ENCODE measurements around the gene MMEL1.

Gene MMEL1

DNA sequence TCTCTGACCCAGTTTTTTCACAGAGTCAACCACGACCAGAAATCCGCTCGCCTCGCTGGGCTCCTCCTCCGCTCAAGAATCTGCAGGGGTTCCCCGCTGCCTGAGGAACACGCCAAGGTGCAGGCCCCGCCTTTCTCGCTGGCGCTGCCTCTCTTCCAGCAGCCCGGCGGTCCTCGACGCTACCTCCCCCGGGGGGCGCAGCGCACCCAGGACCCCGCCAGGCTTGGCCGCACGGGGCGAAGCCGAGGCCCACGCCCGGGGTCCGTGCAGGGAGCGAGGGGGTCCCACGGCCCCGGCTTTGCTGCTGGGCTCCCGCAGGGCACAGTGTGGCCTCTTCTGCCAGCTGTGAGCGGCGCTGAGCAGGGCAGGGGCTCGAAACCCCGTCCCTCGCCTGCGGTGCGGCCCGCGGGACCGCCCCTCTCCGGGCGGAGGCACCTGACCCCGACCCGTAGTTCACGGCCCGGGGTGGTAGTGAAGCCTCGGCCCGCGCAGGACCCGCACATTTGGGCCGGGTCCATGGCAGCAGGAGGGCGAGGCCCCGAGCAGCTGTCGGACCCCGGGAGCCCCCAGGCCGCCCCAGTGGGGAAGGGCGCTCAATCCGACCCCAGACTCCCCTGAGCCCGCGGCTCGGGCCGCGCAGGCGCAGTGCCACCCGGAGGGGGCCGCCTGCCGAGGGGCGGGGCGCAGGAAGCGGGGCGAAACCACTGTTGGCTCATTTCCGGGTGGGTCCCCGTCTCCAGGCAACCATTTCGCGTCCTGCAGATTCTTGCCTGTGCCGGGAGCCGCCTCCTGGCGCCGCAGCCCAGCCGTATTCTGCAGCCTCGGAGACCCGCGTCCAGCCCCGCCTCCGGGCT is 10.0 kb upstream of the MMEL1 start:
- peak; percentile 95 for DNase-seq (ENCODE audit: low spot score)

DNA sequence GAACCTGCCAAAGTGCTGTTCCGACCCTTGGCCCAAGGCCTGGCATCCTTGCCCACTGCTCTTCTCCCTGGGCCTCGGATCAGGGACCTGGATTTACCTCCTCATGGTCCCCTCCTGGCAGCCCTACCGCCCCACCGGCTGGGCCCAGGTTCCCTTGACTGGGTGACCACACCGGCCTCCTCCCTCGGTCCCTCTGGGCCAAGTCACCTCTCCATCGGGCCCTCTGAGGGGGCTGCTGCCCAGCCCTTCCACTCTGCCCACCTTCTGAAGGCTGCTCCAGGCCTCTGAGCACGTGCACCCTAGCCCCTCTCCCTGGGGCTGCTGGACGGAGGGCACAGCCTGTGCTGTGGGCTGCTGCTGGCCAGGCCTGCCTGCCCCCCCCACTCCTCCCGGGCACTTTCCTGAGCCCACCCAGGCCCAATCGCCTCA is 9.3 kb upstream of the MMEL1 start:
- no peak for DNase-seq (ENCODE audit: low spot score)

- no peak for DNase-seq (ENCODE audit: low spot score)
Measured at GRCh38 chr1:2641381-2642130, 8.7 kb upstream of the MMEL1 start.

GRCh38 chr1:2640626-2641025 is 7.8 kb upstream of the MMEL1 start:
- no peak for DNase-seq (ENCODE audit: low spot score)

GRCh38 chr1:2639607-2640521 is 7.0 kb upstream of the MMEL1 start:
- DNase-seq (ENCODE audit: low spot score) = no peak

- DNase-seq (ENCODE audit: low spot score) = no peak
Measured at GRCh38 chr1:2639203-2639602, 6.4 kb upstream of the MMEL1 start.

GRCh38 chr1:2638466-2639115 is 5.8 kb upstream of the MMEL1 start:
- no peak for DNase-seq (ENCODE audit: low spot score)

DNA sequence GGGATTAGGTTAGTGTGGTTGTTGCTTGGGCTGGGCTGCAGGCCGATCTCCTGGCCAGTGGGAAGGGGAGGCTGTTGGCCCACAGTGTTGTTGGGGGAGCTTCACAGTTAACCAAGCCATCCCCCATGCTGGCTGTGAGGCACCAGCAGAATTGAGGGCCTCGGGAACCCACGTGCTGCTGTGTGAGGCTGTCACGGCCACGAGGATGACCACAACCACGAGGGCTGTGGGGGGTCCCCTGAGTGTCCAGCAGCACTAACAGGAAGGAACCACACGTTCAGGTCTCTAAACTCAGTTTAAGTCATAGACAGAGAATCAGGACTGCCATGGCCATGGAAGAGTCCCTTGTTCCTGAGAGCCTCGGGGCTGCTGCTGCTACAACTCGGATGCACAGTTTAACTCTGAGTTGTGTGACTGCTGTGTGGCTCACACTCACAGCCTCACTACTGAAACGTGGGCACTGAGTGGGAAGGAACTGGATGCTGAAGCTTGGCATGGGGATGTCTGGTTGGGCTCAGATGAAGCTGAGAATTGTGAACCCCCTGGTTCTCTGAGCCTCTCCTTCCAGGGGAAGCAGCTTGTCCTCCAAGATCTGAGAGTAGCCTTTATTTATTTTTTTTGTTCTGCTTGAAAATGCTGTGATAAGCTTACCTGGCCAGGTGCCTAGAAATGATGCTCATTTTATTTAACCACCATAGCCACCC is 4.8 kb upstream of the MMEL1 start:
- no peak for DNase-seq (ENCODE audit: low spot score)

GRCh38 chr1:2636733-2637132 is 3.9 kb upstream of the MMEL1 start:
- DNase-seq (ENCODE audit: low spot score) = no peak

DNA sequence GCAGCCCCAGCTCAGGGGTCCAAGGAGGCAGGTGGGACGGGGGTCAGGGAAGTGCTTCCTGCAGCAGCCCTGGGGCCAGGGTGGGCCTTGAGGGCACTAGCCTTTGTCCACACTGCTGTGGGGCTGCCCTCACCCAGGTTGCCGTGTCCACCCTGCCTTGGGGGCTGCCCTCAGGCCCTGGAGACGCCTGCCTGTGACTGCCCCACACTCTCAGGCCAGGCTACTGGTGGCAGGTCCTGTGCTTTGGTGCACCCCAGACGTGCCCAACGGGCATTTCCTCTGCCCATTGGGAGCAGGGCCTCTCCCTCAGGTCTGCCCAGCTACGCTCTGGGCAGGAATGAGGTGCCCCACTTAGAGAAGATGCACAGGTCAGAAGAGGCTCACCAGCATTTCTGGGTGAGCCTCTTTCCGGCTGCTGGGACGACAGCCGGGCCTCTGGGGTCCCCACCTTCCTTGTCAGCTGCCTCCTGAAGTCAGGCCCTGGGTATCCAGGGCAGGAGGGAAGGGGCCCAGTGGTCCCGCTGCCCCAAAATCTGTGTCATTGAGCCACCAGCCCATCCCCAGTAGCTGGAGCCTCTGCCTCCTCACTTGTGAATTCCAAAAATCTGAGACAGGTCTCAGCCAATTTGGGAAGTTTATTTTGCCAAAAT is 2.7 kb upstream of the MMEL1 start:
- DNase-seq (ENCODE audit: low spot score) = no peak

- DNase-seq (ENCODE audit: low spot score) = no peak
Measured at GRCh38 chr1:2633936-2634491, 1.2 kb upstream of the MMEL1 start.

GRCh38 chr1:2633366-2633935 is 635 bp upstream of the MMEL1 start:
- DNase-seq (ENCODE audit: low spot score) = no peak

- DNase-seq (ENCODE audit: low spot score) = no peak
Measured at GRCh38 chr1:2632051-2632430, 775 bp downstream of the MMEL1 start.

DNA sequence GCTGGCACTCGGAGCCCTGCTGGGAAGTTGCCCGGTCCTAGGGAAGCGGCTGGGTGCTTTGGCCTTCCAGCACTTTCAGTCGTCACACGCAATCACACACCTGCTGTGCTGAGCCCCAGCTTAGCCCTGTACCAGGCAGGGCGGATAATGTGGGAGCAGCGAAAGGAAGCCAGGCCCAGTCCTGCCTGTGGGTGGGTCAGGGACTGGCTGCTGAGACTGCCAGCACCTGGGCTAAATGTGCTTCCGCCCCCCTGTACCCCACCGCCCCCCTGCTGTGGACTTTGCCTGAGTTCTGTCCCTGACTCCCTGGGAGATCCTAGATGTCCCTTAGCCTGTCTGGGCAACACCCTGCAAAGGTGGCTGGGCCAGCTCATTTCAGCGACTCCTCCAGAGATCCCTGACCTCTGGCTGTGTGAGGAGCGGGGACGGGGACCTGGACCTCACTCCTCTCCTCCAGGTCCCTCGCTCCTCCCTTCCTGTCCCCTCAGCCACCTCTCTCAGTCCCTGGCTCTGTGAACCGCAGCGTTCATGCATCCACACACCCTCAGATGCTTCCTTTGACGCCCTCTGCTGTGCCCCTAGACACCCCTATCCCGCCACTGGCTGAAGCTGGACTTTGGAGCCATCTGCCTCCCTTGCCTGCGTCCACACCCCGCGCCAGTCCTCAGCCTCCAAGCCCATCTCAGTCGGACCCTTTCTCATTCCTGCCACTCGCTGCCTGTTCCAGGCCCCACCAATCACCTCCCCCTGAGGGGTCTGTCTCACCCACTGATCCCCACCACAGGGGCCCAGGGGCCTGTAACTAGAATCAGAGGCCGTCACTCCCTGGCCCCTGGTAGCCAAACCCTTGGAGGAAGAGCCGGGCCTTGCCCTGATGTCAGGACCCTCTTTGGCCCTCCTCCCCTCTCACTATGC is 1.4 kb downstream of the MMEL1 start:
- no peak for DNase-seq (ENCODE audit: low spot score)

GRCh38 chr1:2630498-2631135 is 2.2 kb downstream of the MMEL1 start:
- DNase-seq (ENCODE audit: low spot score) = no peak

DNA sequence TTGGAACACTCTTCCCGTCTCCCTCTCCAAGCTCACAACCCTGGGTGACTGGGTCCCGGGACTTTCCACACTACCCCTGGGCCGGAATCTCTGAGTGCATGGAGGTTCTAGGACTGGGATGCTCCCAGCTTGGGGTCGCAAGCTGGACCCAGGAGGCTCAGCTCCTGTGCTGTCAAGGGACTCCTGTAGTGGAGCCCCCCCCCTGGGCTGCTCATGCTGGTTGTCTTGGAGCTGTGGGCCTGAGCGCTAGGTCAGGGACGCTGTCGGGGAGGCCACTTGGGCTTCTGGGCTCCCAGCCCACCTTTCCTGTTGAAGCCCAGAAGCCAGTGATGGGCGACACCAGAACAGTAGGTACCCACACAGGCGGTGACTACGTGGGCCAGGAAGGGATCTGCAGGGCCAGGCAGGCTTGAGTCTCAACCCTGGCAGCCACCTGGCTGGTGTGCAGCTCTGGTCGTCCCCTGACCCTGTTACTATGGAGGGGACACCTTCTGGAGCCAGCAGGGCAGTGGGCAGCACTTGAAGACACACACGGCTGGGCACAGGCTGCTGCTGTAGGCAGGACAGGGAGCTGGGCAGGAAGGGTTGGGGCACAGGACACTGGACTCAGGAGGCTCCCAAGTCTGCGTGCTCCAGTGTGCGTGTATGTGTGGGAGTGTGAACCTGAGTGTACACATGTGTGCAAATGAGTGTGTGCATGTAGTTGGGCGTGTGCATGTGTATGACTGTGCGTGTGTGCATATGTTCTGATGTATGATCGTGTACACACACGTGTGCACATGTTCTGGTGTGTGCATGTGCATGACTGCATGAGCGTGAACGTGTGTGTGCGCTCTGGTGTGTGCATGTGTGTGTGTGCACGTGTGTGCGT is 3.0 kb downstream of the MMEL1 start:
- no peak for DNase-seq (ENCODE audit: low spot score)

DNA sequence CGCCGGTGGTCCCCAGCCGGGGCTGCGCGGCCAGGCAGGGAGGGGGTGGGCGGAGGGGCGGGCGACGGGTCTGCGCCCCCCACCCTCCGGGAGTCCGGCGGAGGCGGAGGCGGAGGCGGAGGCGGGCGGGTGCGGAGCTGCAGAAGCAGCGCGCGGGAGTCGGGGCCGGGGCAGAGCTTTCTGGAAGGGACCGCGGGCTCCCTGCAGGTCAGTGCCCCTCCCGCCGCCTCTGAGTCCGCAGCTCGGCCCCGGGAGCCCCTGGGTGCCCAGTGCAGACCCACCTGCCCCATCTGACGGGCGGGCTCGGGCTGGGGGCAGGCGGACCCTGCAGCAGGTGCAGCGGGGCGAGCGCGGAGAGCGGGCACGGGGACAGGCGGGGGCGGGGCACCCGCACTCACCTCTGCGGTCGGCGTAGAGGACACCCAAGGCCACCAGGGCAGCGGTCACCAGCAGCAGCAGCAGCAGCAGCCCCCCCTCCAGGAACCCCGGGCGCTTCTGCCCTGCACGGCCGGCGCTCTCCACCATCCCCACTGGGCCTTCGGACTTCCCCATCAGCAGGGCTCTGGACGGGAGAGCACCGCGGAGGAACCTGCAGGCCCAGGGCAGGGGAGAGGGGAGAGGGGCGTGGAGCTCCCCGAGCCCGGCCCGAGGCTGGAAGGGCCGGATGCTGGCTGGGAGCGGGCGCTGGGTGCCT is 3.7 kb downstream of the MMEL1 start:
- no peak for DNase-seq (ENCODE audit: low spot score)
